ENCODE results near the gene ZNF445.

GRCh38 chr3:44434834-44435510 is 42.5 kb downstream of the ZNF445 start:
- TF ChIP-seq POLR2AphosphoS5 (IDR thresholded peaks at IDR 0.05; ENCODE audit: borderline replicate concordance, low read depth, low read length), result no peak
- TF ChIP-seq EZH2 (IDR thresholded peaks at IDR 0.05), result no peak
